ENCODE results near the gene C3orf49.

The C3orf49 gene

DNA sequence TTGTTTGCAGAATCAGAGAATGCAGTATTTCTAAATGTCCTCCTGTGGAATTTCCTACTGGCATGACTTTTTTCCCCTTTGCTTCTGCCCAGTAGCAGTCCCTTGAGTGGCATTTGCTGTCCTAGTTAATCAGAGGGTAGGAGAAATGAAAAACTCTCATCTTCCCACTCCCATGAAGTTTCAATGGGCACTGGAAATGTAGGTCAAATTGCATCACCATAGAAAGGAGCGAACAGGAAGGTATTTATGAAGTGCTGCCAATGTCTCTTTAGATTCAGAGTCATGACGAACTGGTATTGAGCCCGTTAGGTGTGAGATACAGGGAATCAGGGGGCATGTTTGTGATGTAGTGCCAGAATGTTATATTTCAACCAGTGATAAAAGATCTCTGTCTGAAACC lies 67.8 kb downstream of the C3orf49 start:
- DNase-seq (ENCODE audit: low read depth): no peak

DNA sequence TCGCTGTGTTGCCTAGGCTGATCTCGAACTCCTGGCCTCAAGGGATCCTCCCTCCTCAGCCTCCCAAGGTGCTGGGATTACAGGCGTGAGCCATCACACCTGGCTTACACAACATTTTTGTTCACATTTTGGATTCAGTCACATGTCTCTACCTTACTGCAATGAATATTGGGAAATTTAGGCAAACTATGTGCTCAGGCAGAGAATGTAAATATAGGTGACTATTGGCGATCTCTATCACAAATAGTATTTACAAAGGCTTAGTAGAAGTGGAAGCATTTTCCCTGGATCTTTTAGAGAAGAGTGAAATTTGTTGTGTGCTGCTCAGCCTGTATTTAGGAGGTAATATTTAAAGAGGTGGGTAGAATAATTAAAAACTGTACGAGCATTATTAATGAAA lies 72.4 kb downstream of the C3orf49 start:
- DNase-seq (ENCODE audit: low read depth): no peak

DNA sequence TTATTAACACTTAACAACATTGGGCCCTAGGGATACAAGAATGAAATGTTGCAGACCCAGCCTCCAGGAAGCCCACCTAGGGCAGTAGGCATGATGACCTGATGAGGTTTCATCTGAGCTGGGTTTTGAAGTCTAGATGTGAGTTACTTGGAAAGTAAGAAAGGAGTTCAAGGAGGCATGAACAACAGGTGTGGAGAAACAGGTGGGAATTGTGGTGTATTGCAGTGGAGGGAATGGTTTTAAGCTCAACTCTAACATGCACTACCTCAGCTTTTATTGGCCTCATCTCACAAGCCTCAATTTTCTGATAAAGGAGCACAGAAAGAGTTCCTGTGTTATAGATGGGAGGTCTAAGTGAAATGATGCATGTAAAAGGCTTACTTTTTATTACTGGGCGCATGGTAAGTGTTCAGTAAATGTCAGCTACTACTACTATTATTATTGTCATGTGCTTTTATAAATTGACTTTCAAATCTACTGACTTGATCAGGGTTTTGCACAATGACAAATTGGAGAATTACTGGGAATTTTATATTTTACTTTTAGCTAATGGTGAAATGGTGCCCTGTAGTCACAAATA lies 73.8 kb downstream of the C3orf49 start:
- DNase-seq (ENCODE audit: low read depth): no peak

DNA sequence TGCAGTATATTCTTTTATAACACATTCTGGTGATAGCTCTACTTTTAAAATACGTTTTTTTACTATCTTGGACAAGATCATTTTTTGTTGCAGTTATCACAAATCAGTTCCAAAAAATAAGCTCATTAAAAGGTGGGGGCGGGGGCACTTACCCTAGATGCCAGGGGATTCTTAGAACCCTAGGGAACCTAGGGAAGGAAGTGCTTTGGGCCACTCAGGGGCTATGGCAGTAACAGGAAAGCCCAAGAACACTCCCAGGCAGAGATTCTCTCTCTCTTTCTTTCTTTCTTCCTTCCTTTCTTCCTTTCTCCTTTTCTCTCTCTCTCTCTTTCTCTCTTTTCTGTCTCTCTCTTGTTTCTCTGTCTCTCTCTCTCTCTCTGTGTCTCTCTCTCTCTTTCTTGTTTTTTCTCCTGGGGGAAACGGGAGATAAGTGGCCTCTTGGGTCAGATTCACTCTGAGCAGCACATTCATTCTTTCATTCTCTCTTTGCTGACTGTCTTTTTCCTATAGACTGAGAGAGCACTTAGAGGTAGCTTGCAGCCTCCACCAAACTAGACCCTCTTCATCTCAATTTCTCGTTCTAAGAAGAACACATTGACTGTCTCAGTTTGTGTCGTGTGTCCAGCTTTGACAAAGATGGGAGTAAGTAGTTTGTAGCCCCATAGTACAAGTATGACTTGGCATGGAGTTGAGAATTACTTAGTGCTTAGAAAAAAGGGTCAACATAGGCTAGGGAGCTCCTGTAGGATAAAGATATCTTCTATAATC lies 76.5 kb downstream of the C3orf49 start:
- no peak for DNase-seq (ENCODE audit: low read depth)

DNA sequence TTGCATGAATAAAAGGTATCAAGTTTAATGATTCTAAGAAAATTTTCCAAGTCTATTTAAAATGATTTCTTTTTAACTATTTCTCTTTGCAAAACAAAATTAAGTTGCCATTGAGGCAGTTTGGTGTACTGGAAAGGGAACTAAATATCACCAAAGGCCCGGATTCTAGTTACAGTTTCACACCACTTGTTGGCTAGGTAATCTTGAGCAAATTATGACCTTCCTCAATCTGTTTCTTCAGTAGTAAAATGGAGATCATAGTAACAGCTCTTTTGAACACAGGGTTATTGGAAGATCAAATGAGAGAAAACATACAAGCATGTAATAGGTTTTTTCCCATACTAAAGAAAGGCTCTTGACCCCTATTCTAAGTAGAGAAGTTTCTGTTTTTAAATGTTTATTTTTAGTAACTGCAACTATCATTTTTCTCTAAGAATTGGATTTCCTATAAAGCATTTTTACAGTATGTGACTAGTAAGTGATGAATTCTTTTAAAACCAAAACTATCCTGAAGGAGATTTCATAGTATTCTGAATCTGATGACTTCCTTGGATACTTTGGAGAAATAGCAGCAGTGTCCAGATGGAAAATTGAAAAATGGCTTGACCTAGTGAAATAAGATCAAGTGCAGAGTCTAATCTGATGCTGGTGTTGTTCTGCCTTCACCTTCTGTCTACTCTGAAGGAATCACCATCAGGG lies 77.4 kb downstream of the C3orf49 start:
- no peak for DNase-seq (ENCODE audit: low read depth)

All from stimulated activated CD4-positive, alpha-beta T cell treated with anti-CD3 and anti-CD28 coated beads, Interleukin-2, amount 100 ng/mL, for 4 hours (primary cell).